Duodenal mucosa (tissue), 2 donors: ENCODE results near the gene MOCS1.

Experiments
- H3K27ac ChIP-seq: one replicate; pipeline ENCODE4 v1.7.0; 2013; ENCODE audit warnings: low read depth, low read length
- H3K27me3 ChIP-seq, 2 donors: one replicate each; pipeline ENCODE4 v1.7.0; 2013; ENCODE audit warnings: low read length in 2 of 2, control low read depth in 1 of 2; ENCODE audit not compliant: insufficient read depth in 2 of 2, control insufficient read depth in 1 of 2
- H3K36me3 ChIP-seq, 2 donors: one replicate each; pipeline ENCODE4 v1.7.0; 2013; ENCODE audit warnings: low read length in 2 of 2, control low read depth in 1 of 2; ENCODE audit not compliant: insufficient read depth in 2 of 2, control insufficient read depth in 1 of 2
- H3K4me1 ChIP-seq, 2 donors: one replicate each; pipeline ENCODE4 v1.7.0; 2013; ENCODE audit warnings: low read length in 2 of 2, control low read depth in 1 of 2; ENCODE audit not compliant: insufficient read depth in 2 of 2, control insufficient read depth in 1 of 2
- H3K4me3 ChIP-seq, 2 donors: one replicate each; pipeline ENCODE4 v1.7.0; 2013; ENCODE audit warnings: low read length in 2 of 2, low read depth in 1 of 2
- H3K9ac ChIP-seq, 2 donors: one replicate each; pipeline ENCODE4 v1.7.0; 2013; ENCODE audit warnings: low read length in 2 of 2, low read depth in 1 of 2
- H3K9me3 ChIP-seq, 2 donors: one replicate each; pipeline ENCODE4 v1.7.0; 2013; ENCODE audit warnings: low read length in 2 of 2, control low read depth in 1 of 2; ENCODE audit not compliant: control insufficient read depth in 1 of 2

Gene MOCS1

DNA sequence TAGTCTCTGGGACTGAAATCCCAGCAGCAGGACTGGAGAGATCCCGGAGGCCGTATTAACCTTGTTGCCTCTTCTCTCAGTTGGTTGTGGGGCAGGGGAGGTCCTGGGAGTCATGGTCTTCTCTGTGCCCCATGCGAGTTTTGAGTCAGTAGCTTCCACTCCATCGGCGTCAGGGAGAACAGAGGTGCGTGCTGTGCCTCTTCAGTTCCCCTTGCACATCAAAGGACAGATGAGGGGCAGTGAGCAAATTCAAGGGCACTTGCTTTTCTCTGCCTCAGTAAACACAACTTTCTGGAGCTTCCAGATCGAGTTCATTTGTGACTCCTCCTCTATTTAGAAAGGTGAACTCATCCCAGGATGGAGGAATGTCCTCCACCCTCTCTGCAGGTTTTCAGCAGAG, 48.6 kb downstream of the MOCS1 start:
- Histone ChIP-seq H3K27me3 (no peaks in the 10 kb centered on the region), H3K27ac (no peak overlapping the region), H3K9ac (no peak overlapping the region), H3K36me3 (no peaks in the 10 kb centered on the region), H3K4me1 (peaks cover 5 to 6% of the 10 kb centered on the region in 2 donors), H3K9me3 (no peaks in the 10 kb centered on the region), H3K4me3 (no peak overlapping the region)

GRCh38 chr6:39884696-39885095, 49.6 kb downstream of the MOCS1 start:
- Histone ChIP-seq H3K4me3 (no peak overlapping the region), H3K36me3 (no peaks in the 10 kb centered on the region), H3K9ac (no peak overlapping the region), H3K4me1 (peaks cover 5 to 6% of the 10 kb centered on the region in 2 donors), H3K27me3 (no peaks in the 10 kb centered on the region), H3K27ac (no peak overlapping the region), H3K9me3 (no peaks in the 10 kb centered on the region)

DNA sequence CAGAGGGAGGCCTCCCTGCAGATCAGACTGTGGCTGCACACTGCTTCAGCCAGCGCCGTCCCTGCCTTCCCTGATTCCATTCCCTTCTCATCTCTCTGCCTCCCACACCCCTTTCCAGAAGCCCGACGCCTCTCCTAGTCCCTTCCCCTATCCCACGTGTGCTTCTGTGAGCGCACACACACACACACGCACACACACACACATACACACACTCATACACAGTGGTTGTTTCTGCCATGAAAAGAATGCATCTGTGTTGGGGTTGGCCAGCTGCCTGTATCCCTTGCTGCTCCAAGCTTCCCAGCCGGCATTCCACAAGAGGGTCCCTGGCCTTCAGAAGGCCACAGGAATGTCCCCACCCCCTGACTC, 51.7 kb downstream of the MOCS1 start:
- Histone ChIP-seq H3K27ac (no peak overlapping the region), H3K36me3 (peaks cover 0 to 8% of the 10 kb centered on the region in 2 donors), H3K9me3 (no peaks in the 10 kb centered on the region), H3K4me1 (peaks cover 5 to 6% of the 10 kb centered on the region in 2 donors), H3K27me3 (no peaks in the 10 kb centered on the region), H3K9ac (no peak overlapping the region), H3K4me3 (no peak overlapping the region)

DNA sequence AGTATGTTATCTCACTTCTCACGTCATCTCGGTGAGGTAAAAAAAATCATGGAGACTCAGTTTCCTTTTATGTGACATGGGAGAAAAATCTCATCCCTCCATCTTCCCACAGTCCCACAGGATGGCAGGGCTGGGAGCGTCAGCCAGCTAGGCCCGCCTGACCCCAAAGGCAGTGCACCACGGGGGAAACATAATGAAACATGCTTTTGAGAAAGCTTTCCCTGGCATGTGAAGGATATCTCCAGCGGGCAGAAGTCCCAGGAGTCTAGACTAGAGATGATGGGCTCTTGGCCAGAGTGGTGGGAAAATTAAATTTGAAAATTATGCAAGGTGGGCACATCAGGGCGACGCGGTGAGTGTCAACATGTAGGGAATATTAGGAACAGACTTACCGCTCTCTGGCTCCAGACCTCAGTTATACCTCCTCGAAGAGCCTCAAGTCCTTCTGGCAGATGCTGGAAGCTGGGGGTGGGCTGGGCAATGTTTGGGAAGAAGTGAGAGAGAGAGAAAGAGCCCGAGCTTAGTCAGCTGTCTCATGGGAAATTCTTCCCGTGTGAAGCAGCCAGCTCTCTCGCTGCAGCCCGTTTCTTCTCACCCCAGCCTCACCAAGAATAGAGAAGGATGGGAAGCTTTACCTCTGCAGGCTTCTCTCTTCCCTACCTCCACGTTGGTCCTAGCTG, 52.3 kb downstream of the MOCS1 start:
- H3K4me3 ChIP-seq, result no peak overlapping the region
- no peak overlapping the region for H3K27ac ChIP-seq

GRCh38 chr6:39880594-39880993, 53.7 kb downstream of the MOCS1 start:
- peaks cover 0 to 8% of the 10 kb centered on the region in 2 donors for H3K36me3 ChIP-seq
- H3K9me3 ChIP-seq, result no peaks in the 10 kb centered on the region
- H3K27ac ChIP-seq, result no peak overlapping the region

More for the DNA sequence above, 52.3 kb downstream of the MOCS1 start:
- Histone ChIP-seq H3K4me1 (peaks cover 5 to 6% of the 10 kb centered on the region in 2 donors), H3K9me3 (no peaks in the 10 kb centered on the region), H3K27me3 (no peaks in the 10 kb centered on the region), H3K36me3 (peaks cover 0 to 8% of the 10 kb centered on the region in 2 donors), H3K9ac (no peak overlapping the region)

GRCh38 chr6:39879535-39879934, 54.7 kb downstream of the MOCS1 start:
- Histone ChIP-seq H3K9me3 (no peaks in the 10 kb centered on the region), H3K9ac (no peak overlapping the region), H3K4me3 (no peak overlapping the region), H3K27ac (no peak overlapping the region), H3K4me1 (peaks cover 5 to 6% of the 10 kb centered on the region in 2 donors), H3K27me3 (no peaks in the 10 kb centered on the region), H3K36me3 (peaks cover 0 to 10% of the 10 kb centered on the region in 2 donors)

More at GRCh38 chr6:39880594-39880993, 53.7 kb downstream of the MOCS1 start:
- Histone ChIP-seq H3K4me1 (peaks cover 5 to 6% of the 10 kb centered on the region in 2 donors), H3K27me3 (no peaks in the 10 kb centered on the region), H3K4me3 (no peak overlapping the region), H3K9ac (no peak overlapping the region)

DNA sequence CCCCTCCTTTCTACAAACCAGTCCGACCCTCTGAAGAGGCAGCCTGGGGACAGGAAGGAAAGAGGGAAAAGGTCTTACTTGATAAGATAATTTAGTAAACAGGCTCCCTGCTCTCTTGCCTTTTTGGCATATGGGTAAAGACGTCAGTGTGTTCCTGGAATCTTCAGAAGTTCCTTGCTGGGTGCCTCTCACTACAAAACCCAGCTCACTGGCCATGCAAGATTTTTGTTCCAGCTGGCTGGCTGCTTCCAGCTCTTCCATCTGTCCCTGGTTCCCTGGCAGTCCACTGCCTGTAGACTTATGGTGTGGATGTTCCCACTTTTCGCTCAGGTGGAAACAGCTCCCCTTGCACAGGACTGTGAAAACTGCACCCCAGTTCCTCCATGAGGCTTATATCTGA, 57.4 kb downstream of the MOCS1 start:
- H3K9me3 ChIP-seq, result no peaks in the 10 kb centered on the region
- H3K9ac ChIP-seq, result no peak overlapping the region
- no peaks in the 10 kb centered on the region for H3K4me1 ChIP-seq
- H3K36me3 ChIP-seq, result peaks cover 0 to 13% of the 10 kb centered on the region in 2 donors
- H3K27me3 ChIP-seq, result no peaks in the 10 kb centered on the region
- no peak overlapping the region for H3K27ac ChIP-seq
- no peak overlapping the region for H3K4me3 ChIP-seq

DNA sequence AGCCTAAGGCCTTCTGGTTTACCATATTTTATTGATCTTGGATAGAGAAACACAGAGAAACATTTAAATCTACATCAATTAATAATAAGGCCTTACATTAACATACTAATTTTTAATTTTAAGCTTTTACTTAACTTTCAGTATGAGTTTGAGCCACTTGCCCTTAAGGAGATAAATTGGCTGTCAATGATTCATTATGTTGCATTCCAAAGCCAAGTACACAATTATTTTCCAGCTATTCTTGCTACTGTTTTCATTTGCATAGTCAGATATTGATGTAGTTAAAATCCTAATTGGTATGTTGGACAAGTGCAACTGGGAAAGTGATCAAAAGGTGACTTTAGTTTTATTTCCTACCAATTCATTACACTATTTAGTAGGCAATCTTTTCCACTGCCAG, 58.2 kb downstream of the MOCS1 start:
- peaks cover 0 to 13% of the 10 kb centered on the region in 2 donors for H3K36me3 ChIP-seq
- H3K4me1 ChIP-seq, result no peaks in the 10 kb centered on the region
- H3K27me3 ChIP-seq, result no peaks in the 10 kb centered on the region
- no peak overlapping the region for H3K9ac ChIP-seq
- no peaks in the 10 kb centered on the region for H3K9me3 ChIP-seq
- no peak overlapping the region for H3K4me3 ChIP-seq
- H3K27ac ChIP-seq, result no peak overlapping the region

GRCh38 chr6:39873439-39873838, 60.8 kb downstream of the MOCS1 start:
- Histone ChIP-seq H3K27me3 (no peaks in the 10 kb centered on the region), H3K9me3 (no peaks in the 10 kb centered on the region), H3K4me3 (no peak overlapping the region), H3K27ac (no peak overlapping the region), H3K36me3 (peaks cover 0 to 9% of the 10 kb centered on the region in 2 donors), H3K9ac (no peak overlapping the region), H3K4me1 (no peaks in the 10 kb centered on the region)

DNA sequence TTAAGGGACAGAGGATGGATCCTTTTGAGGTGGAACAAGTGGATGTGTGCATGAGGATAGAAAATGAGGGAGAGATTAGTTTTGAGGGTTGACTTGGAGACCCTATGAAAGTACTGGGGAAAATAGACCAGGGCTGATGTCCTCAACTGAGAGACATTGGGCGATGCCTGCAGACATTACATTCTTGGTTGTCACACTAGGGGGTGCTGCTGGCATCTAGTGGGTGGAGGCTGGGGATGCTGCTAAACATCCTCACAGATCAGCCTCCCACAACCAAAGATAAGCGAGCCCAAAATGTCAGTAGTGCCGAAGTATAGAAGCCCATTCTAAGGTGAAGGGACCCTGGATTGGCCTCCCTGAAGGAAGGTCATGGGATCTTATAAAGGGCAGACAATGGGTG, 63.3 kb downstream of the MOCS1 start:
- Histone ChIP-seq H3K36me3 (peaks cover 0 to 5% of the 10 kb centered on the region in 2 donors), H3K9ac (no peak overlapping the region), H3K9me3 (no peaks in the 10 kb centered on the region), H3K4me3 (no peak overlapping the region), H3K4me1 (no peaks in the 10 kb centered on the region), H3K27ac (no peak overlapping the region), H3K27me3 (no peaks in the 10 kb centered on the region)
